Femur (tissue), 1 donor: ENCODE data around the gene PRRC2A.
A peak's percentile ranks its signal among the peaks of the same experiment; 100 is the strongest.

Experiments
- DNase-seq: peaks from one replicate; pipeline ENCODE4 v3.0.0-alpha.2; 2017

The PRRC2A gene

DNA sequence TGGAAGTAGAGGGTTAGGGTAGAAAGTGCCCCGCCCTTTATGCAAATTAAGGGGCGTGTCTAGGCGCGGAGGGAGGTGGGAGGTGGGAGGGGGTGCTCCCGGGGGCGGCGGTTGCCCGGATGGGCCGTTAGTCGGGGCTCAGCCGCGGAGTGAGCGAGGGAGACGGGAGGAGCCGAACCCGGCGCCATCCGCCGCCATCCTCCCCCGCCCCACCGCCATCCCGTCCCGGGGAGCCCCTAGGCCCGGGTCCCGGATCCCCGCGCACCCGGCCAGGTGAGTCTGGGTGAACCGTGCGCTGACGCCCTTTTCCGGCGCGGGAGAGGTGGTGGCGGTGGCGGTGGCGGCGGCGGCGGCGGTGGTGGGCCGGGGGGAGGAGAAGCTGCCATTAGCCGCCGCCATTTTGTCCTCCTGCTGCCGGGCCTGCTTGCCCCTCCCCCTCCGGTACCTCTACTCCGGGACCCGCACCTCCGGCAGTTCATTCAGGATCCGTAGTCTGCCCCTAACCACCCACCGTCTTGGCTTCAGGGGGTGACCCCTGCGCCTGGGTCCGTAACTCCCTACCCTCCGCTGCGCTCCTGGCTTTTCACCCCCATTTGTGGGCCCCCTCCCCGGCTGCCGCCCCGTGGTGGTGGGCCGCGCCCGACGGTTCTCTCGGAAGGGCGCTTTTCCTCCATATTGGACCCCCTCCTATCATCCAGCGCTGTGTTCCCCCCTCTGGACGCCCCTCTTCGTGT, at the start of gene PRRC2A:
Gene PRRC2A (plus strand): TSS at position 130 of the 734 bp plus-strand sequence. CDS start 2,075 bp downstream, outside the sequence.
- peak; percentile 88 for DNase-seq

DNA sequence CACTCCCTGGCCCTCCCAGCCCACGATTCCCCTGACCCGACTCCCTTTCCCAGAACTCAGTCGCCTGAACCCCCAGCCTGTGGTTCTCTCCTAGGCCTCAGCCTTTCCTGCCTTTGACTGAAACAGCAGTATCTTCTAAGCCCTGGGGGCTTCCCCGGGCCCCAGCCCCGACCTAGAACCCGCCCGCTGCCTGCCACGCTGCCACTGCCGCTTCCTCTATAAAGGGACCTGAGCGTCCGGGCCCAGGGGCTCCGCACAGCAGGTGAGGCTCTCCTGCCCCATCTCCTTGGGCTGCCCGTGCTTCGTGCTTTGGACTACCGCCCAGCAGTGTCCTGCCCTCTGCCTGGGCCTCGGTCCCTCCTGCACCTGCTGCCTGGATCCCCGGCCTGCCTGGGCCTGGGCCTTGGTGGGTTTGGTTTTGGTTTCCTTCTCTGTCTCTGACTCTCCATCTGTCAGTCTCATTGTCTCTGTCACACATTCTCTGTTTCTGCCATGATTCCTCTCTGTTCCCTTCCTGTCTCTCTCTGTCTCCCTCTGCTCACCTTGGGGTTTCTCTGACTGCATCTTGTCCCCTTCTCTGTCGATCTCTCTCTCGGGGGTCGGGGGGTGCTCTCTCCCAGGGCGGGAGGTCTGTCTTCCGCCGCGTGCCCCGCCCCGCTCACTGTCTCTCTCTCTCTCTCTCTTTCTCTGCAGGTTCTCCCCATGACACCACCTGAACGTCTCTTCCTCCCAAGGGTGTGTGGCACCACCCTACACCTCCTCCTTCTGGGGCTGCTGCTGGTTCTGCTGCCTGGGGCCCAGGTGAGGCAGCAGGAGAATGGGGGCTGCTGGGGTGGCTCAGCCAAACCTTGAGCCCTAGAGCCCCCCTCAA, 48.2 kb upstream of the PRRC2A start, which contains the start of gene LTA:
Gene LTA (plus strand): TSS at position 249 of the 871 bp plus-strand sequence. CDS start 454 bp downstream, at position 703.
- no peak for DNase-seq

DNA sequence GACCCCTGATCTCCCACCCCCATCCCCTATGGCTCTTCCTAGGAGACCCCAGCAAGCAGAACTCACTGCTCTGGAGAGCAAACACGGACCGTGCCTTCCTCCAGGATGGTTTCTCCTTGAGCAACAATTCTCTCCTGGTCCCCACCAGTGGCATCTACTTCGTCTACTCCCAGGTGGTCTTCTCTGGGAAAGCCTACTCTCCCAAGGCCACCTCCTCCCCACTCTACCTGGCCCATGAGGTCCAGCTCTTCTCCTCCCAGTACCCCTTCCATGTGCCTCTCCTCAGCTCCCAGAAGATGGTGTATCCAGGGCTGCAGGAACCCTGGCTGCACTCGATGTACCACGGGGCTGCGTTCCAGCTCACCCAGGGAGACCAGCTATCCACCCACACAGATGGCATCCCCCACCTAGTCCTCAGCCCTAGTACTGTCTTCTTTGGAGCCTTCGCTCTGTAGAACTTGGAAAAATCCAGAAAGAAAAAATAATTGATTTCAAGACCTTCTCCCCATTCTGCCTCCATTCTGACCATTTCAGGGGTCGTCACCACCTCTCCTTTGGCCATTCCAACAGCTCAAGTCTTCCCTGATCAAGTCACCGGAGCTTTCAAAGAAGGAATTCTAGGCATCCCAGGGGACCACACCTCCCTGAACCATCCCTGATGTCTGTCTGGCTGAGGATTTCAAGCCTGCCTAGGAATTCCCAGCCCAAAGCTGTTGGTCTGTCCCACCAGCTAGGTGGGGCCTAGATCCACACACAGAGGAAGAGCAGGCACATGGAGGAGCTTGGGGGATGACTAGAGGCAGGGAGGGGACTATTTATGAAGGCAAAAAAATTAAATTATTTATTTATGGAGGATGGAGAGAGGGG, 47.0 kb upstream of the PRRC2A start:
- DNase-seq = no peak

DNA sequence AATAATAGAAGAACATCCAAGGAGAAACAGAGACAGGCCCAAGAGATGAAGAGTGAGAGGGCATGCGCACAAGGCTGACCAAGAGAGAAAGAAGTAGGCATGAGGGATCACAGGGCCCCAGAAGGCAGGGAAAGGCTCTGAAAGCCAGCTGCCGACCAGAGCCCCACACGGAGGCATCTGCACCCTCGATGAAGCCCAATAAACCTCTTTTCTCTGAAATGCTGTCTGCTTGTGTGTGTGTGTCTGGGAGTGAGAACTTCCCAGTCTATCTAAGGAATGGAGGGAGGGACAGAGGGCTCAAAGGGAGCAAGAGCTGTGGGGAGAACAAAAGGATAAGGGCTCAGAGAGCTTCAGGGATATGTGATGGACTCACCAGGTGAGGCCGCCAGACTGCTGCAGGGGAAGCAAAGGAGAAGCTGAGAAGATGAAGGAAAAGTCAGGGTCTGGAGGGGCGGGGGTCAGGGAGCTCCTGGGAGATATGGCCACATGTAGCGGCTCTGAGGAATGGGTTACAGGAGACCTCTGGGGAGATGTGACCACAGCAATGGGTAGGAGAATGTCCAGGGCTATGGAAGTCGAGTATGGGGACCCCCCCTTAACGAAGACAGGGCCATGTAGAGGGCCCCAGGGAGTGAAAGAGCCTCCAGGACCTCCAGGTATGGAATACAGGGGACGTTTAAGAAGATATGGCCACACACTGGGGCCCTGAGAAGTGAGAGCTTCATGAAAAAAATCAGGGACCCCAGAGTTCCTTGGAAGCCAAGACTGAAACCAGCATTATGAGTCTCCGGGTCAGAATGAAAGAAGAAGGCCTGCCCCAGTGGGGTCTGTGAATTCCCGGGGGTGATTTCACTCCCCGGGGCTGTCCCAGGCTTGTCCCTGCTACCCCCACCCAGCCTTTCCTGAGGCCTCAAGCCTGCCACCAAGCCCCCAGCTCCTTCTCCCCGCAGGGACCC, 46.1 kb upstream of the PRRC2A start:
- no peak for DNase-seq

DNA sequence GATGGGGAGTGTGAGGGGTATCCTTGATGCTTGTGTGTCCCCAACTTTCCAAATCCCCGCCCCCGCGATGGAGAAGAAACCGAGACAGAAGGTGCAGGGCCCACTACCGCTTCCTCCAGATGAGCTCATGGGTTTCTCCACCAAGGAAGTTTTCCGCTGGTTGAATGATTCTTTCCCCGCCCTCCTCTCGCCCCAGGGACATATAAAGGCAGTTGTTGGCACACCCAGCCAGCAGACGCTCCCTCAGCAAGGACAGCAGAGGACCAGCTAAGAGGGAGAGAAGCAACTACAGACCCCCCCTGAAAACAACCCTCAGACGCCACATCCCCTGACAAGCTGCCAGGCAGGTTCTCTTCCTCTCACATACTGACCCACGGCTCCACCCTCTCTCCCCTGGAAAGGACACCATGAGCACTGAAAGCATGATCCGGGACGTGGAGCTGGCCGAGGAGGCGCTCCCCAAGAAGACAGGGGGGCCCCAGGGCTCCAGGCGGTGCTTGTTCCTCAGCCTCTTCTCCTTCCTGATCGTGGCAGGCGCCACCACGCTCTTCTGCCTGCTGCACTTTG, 45.1 kb upstream of the PRRC2A start, which contains the start of gene TNF:
Gene TNF (plus strand): TSS at position 231 of the 567 bp plus-strand sequence. CDS start 177 bp downstream, at position 408.
- DNase-seq = peak; percentile 66

DNA sequence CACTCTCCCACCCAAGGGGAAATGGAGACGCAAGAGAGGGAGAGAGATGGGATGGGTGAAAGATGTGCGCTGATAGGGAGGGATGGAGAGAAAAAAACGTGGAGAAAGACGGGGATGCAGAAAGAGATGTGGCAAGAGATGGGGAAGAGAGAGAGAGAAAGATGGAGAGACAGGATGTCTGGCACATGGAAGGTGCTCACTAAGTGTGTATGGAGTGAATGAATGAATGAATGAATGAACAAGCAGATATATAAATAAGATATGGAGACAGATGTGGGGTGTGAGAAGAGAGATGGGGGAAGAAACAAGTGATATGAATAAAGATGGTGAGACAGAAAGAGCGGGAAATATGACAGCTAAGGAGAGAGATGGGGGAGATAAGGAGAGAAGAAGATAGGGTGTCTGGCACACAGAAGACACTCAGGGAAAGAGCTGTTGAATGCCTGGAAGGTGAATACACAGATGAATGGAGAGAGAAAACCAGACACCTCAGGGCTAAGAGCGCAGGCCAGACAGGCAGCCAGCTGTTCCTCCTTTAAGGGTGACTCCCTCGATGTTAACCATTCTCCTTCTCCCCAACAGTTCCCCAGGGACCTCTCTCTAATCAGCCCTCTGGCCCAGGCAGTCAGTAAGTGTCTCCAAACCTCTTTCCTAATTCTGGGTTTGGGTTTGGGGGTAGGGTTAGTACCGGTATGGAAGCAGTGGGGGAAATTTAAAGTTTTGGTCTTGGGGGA, 44.4 kb upstream of the PRRC2A start:
- no peak for DNase-seq

DNA sequence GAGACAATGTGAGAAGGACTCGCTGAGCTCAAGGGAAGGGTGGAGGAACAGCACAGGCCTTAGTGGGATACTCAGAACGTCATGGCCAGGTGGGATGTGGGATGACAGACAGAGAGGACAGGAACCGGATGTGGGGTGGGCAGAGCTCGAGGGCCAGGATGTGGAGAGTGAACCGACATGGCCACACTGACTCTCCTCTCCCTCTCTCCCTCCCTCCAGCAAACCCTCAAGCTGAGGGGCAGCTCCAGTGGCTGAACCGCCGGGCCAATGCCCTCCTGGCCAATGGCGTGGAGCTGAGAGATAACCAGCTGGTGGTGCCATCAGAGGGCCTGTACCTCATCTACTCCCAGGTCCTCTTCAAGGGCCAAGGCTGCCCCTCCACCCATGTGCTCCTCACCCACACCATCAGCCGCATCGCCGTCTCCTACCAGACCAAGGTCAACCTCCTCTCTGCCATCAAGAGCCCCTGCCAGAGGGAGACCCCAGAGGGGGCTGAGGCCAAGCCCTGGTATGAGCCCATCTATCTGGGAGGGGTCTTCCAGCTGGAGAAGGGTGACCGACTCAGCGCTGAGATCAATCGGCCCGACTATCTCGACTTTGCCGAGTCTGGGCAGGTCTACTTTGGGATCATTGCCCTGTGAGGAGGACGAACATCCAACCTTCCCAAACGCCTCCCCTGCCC, 43.5 kb upstream of the PRRC2A start:
- no peak for DNase-seq

DNA sequence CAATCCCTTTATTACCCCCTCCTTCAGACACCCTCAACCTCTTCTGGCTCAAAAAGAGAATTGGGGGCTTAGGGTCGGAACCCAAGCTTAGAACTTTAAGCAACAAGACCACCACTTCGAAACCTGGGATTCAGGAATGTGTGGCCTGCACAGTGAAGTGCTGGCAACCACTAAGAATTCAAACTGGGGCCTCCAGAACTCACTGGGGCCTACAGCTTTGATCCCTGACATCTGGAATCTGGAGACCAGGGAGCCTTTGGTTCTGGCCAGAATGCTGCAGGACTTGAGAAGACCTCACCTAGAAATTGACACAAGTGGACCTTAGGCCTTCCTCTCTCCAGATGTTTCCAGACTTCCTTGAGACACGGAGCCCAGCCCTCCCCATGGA, 42.9 kb upstream of the PRRC2A start:
- no peak for DNase-seq

DNA sequence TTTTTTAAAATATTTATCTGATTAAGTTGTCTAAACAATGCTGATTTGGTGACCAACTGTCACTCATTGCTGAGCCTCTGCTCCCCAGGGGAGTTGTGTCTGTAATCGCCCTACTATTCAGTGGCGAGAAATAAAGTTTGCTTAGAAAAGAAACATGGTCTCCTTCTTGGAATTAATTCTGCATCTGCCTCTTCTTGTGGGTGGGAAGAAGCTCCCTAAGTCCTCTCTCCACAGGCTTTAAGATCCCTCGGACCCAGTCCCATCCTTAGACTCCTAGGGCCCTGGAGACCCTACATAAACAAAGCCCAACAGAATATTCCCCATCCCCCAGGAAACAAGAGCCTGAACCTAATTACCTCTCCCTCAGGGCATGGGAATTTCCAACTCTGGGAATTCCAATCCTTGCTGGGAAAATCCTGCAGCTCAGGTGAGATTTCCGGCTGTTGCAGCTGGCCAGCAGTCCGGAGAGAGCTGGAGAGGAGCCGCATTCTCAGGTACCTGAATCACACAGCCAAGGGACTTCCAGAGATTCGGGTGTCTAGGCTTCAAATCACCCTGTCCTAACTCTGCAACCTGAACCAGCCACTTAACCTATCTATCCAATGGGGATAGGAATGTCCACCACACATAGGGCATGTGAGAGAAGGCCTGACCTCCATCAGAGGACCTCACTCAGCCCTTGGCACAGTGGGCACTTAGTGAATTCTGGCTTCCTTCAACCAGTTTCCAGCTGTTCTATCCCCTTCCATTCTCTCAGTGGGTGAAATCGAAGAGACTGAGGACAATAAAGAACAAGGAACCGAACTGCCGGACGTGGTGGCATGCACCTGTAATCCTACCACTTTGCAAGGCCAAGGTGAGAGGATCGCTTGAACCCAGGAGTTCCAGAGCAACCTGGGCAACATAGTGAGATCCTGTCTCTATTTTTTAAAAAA, 42.1 kb upstream of the PRRC2A start:
- no peak for DNase-seq

DNA sequence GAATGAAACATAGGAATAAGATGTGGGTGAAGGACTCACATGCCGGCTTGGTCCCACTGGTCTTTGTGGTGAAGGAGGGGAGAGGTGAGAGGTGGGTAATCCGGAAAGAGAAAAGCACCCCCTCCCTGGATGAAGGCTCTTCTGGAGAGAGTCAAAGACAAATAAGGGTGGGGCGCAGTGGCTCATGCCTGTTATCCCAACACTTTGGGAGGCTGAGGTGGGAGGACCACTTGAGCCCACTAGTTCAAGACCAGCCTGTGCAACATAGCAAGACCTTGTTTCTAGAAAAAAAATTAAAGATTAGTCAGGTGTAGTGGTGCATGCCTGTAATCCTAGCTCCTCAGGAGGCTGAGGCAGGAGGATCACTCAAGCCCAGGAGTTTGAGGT, 41.4 kb upstream of the PRRC2A start:
- no peak for DNase-seq

DNA sequence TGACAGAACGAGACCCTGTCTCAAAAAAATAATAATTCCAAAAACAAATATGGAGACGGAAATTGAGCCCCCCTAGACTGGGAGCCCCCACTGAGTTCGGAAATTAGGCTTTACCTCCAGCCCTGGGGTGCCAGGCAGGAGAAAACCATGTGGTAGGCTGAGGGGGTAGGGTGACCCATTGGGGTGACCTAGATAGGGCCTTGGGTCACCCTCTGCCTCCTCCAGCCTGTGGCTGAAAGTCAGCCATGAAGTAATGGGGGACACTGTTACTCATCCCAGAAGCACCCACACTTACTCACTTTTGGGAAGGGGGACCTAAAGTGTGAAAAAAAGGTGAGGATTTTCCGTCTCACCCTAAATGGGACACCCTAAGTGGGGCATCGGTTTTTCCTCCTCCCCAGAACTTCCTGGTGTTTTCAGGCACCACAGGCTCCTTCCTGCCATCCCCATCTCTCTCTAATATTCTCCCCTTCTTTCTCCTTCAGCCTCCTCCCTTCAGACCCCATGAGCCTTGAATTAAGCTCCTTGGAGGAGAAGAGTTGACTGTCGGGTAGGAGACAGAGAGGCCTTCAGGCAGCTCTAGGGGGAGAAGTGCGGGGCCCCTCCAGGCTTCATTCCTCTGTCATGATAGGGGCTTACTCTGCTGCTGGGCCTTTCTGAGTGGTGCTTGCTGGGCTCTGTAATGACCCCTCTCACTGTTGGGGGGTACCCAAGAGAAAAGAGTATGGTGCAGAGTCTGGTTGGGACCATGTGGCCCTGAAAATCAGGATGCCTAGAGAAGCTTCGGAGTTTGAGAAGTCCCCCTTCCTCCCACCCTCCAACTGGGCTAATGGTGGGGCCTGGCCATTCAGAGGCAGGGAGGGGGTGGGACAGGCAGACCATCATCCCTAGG, 40.7 kb upstream of the PRRC2A start:
- no peak for DNase-seq

DNA sequence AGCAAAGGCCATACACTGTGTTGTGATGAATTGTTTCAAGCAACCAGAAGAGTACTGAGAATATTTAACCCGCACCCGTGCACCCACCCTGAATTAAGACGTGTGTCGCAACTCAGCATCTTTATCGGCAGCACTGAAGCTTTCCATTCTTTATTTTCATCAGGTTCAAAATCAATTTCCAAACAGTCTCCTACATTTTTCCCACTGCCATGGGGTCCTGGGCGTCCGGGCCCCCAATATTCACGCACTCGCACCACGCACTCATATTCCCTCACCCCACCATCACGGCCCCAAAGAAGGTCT, 40.1 kb upstream of the PRRC2A start:
- no peak for DNase-seq

DNA sequence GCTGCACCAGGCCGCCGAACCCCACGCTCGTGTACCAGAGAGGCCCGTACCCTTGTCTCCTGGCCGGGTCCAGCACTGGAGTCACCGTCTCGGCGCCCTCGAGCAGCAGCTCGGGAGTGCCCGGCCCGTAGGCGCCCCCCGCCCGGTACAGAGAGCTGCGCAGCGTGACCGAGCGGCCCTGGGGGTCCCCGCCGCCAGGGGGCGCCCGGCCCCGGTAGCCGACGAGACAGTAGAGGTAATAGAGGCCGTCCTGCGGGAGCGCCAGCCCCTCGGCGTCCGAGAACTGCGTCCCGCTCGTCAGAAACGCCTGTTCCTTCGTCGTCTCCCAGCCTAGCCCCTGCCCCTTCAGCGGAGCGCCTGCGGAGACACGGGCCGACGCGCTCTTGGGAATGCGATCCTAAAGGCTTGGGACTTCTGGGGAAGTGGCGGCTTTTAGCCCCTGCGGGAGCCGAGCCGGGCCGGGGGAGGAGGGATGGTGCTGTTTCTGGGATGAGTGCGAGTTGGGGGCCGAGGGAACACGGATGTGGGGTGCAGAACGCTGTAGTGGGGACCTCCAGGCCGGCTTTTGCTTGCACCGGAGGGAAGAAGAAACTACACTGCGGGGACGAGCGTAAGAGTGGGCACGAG, 39.6 kb upstream of the PRRC2A start:
- DNase-seq = peak; percentile 91

DNA sequence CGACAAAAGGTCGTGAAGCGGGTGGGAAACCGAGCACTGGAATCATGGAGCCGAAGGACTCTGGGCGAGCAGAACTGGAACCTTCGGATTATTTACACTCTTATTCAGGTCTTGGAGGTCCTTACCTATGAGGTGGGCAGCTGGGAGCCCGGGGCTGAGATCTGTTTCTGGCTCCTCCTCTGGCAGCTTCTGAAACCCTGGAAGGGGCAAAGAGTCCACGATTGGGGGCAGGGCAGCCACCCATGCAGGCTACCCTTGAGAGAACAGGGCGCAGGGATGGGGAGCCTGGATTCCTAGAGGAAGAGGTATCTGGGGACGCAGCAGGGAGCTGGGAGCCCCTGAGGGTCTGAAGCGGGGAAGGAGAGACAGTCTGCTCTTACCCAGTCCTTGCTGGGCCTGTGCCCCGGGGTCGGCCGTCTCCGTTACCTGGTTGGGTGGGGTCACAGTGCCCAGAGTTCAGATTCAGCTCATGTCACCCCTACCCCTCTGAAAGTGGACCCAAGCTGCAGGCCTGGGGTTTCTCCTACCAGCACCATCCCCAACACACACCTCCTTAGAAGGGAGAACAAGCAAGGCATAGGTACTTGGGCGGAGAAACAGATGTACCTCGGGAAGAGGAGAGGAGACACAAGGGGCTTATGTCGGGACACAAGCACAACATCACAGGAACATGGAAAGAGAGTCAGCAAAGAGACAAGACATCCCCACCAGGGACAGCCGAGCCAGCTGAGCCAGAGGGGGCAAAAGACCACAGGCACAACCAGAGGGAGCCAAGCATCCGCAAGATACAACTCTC, 38.9 kb upstream of the PRRC2A start:
- no peak for DNase-seq

DNA sequence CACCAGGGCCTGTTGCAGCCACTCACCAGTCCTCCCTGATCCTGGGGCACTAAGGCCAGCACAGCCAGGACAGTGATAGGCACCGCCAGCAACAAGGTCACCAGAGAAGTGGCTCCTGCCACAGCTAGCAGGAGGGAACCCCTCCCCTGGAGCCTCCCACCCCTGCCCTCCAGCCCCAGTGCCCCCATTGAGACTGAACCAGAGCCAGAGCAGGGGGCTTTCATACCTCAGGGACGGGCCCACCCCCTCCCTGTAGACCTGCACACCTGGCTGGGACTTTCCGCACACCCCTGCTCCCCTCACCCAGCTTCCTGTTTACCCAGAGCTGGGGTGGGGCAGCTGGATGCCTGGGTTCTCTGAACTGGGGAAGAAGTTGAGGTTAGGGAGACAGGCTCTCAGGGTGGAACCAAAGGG, 38.3 kb upstream of the PRRC2A start, which contains the start of gene LTB:
Gene LTB (minus strand): TSS at position 195 of the 414 bp plus-strand sequence. CDS start 7 bp downstream, at position 188.
- DNase-seq = no peak

DNA sequence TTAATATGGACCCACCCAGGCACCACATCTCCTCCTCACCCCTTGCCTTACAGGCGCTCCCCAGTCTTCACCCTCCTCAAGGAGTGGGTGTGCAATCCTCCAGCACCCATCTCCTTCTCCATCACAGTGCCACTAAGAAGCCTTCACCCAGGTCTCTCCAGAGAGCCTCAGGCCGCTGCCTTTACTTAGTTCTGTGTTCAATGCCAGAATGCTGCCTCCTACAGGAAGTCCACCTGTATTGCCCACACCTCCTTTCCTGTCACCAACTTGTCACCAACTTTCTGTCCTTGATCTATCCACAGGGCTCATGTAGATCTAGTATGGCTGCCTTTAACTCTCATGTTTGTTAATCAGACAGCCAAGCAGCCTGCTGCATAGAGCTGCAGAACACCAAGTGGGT, 35.0 kb upstream of the PRRC2A start:
- DNase-seq = no peak
